HG03045 (cell line): ENCODE results near the gene MPP3.

ENCODE experiments used
- ATAC-seq: cut with Tn5 transposase; IDR thresholded peaks from one replicate; pipeline ENCODE4 v1.9.1; 2021; ENCODE audit warnings: mild to moderate bottlenecking, moderate library complexity; ENCODE audit not compliant: unreplicated experiment

MPP3 gene

GRCh38 chr17:43834106-43834505 is 1.2 kb upstream of the MPP3 start:
- no peak for ATAC-seq

DNA sequence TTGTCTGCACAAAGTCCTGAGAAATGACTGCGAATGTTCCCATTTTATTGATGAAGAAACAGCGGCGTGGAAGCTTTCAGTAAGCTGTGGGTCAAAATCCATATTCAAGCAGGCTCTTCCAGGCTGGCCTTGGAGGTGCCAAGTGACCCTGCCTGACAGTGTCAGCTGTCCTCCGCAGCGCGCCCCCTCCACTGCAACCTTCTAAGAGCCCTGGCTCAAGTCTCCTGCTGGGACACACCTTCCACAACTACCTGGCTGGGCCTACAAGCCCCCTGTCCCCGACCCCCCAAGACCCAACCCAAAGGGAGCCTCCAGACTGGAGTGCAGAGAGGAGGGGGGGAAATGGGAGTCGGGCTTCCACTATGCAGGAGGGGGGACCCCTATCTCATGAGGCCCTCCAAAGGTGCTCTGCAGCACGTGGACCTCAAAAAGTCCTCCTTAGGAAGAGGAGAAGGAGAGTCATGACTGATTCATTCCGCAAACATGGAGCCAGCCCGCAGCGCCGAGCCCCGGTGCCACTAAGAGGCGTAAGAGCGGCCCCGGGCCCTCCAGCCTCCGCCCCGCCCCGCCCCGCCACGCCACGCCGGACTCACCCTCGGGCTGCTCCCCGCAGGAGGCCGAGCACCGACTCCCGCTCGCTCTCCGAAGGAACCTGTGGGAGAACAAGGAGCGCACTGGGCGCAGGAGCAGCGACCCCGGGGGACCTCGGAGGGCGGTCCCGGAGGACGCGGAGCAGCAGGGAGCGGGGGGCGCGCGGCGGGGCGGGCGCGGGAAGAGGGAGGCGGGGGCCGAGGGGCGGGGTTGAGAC is 574 bp downstream of the MPP3 start:
- no peak for ATAC-seq

GRCh38 chr17:43831633-43832032 is 1.3 kb downstream of the MPP3 start:
- no peak for ATAC-seq

DNA sequence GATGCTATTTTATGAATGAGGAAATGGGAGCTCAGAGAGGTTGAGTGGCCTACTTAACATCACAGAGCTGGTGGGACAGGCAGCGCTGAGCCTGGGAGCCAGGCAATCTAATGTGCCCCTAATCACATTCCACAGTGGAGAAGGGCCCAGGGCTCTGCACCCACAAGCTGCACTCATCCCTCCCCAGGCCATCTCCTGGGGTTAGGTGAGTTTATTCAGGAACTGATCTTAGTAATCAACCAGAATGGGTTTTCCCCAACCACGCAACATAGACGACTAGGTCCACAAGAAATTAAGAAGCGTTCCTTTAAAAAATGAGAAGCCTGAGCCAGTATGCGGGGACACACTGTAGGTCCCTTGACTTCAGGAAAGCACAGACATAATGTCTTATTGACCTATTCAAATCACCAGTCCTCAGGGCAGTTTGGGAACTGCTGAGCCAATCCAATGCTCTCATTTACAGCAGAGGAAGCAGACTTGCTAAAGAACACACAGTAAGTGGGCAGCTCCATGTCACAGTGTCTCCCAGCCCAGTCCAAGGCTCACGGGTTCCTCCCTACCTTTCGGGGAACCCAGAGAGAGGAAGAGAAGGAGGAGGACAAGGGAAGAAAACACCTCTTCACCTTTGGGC is 2.3 kb downstream of the MPP3 start:
- no peak for ATAC-seq

DNA sequence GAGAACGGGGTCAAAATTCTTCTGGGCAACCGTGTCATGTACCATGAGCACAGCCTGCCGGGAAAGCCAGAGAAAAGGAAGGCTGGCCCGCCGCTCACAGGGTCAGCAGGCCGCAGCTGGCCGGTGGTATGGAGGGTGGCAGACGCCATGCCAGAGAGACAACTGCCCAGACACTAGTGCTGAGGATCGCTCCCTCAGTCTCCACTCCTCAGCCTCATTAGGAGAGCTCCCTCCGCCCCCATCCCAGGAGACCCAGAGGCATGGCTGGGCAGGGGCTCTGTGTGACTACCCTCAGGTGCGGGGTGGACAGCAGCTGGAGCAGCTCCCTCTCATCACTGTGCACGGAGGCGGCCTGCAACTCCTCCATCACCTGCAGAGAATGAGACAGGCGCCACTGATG is 3.2 kb downstream of the MPP3 start:
- ATAC-seq = no peak

GRCh38 chr17:43827596-43827995 is 5.3 kb downstream of the MPP3 start:
- no peak for ATAC-seq

GRCh38 chr17:43826206-43826605 is 6.7 kb downstream of the MPP3 start:
- no peak for ATAC-seq

DNA sequence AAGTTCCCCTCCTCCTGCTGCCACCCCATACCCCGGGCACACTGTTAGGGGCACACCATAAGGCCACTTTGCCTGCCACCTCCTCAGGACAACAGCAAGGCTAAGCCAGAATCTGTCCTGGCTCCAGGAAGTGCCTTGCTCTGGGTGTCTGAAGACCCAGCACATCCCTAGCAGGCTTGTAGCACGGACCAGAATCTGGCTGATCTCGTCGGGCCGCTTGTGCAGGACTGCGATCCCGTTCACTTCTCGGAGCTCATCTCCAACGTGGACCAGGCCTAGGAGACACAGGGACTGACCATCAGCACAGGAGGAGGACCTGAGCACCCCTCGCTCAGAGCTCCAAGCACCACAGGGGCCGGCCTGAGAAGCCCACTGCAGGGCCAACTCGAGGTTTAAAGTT is 7.4 kb downstream of the MPP3 start:
- ATAC-seq = no peak

GRCh38 chr17:43823350-43824084 is 9.4 kb downstream of the MPP3 start:
- no peak for ATAC-seq

DNA sequence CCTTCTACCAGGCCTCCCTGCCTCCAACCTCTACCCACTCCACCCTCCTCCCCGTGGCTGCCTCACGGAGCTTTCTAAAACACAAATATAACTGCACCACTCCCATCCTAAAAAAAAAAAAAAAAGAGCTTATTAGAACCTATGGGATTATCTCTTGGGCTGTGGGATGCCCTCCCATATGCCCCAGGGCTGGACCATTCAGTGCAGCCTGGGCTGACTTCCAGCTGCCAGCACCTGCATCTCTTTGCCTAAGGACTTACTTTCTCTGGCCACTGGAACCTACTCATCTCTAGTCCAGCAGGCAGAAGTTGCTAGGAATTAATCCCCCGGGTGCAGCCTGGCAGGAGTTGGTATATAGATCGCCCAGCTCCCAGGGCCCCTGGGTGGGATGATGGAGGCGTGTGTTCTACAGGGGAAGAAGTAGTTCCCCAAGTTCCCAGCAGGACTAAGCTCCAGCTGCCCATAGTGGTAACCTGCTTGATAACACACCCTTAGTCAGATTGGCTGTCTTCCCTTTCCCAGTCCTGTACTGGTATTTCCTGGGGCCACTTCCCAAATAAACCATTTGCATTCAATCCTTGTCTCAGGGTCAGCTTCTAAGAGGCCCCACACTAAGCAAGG is 10.3 kb downstream of the MPP3 start:
- no peak for ATAC-seq

GRCh38 chr17:43820759-43821158 is 12.2 kb downstream of the MPP3 start:
- no peak for ATAC-seq

GRCh38 chr17:43818966-43819365 is 14.0 kb downstream of the MPP3 start:
- ATAC-seq = no peak

- no peak for ATAC-seq
Measured at GRCh38 chr17:43817826-43818225, 15.1 kb downstream of the MPP3 start.

- ATAC-seq = no peak
Measured at GRCh38 chr17:43816336-43817320, 16.3 kb downstream of the MPP3 start.

DNA sequence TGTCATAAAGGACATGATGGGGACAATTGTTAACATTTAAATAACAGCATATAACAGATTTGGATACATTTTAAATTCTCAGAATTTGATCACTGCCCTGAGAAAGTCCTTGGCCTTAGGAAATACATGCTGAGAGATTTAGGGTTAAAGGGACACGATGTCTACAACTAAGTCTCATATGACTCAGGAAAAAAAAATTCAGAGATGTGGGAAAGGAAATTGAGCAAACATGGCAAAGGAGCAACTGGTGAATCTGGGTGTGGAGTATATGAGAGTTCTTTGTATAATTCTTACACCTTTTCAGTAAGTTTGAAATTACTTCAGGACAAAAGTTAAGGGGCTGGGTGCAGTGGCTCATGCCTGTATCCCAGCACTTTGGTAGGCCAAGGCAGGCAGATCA is 18.2 kb downstream of the MPP3 start:
- no peak for ATAC-seq

GRCh38 chr17:43814026-43814425 is 18.9 kb downstream of the MPP3 start:
- ATAC-seq = no peak

GRCh38 chr17:43813386-43813785 is 19.6 kb downstream of the MPP3 start:
- no peak for ATAC-seq

DNA sequence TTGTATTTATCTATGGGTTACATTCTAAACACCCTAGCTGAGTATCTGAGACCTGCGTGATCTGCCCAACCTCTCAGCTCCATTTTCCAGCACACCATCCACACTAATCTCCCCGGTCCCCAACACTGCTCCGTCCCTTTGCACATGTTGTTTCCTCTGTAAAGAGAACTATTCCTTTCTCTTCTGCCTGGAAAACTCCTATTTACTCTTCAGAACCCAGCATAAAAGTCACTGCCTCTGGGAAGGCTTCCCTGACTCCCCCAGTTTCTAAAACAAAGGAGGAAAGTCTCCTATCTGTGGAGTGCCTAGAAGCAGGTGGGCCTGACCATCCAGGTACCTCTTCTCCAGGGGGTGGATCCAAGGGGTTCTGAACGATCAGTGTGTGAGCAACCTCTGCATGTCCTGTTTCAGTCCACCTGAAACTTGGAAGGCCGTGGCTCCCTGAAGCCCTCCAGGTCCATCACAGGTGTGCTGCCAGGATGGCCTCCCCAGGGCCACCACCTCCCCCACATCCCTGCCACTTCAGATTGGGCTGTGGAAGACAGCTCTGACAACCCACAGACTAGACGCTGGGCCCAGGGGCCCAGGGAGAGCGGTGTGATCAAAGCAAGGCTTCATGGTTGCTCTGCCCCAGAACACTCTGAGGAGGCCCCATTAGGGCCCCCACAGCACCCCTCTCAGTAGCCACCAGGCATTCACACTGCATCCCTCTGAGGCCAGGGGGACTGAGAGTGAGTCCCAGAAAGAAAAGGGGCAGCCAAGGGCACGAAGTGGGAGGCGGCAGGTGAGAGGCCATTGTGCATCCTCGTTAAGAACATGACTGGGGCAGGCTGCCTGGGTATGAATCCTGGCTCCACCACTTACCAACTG is 20.3 kb downstream of the MPP3 start:
- ATAC-seq = no peak

GRCh38 chr17:43810823-43811222 is 22.1 kb downstream of the MPP3 start:
- ATAC-seq = no peak
